ENCODE results near the gene CRACR2B. TPM values are rescaled to one million over a fixed set of nuclear protein-coding genes. Genes with fewer than 3 reads are reported as not detected.

Gene CRACR2B
- total and polyA plus RNA-seq, 2 of the 13 experiments (the other 11 are each of a cell fraction or from before 2014, with no cell fraction given): 14.9 to 21.0 TPM

DNA sequence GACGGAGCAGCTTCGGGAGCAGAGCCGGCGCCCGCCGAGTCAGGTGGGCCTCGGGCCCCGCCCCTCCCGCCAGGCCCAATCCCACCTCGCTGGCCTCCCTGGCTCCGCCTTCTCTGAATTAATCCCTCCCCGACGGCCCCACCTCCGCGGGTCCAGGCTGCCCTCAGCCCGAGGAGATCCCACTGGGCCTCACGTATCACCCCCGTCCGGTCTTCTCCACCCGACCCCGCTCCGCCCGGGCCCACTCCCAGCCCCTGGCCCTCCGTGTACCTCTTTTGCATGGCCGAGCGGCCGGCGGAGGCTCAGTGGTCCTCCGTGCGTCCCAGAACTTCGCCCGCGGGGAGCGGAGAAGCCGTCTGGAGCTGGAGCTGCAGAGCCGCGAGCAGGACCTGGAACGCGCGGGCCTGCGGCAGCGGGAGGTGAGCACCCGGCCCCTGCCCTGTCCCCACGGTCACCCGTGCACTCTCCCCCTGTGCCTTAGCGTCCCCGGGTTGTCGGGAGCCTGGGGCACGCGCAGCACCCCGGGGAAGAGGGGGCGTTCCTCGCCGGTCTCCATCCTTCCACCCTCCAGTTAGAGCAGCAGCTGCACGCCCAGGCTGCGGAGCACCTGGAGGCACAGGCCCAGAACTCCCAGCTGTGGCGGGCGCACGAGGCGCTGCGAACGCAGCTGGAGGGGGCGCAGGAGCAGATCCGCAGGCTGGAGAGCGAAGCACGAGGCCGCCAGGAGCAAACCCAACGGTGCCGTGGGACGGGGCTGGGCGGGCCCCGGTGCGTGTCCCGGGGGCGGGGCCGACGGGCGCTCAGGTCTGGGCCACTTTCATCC is 2.8 kb downstream of the CRACR2B start (continued):
- TF ChIP-seq ZNF83 (CRISPR knock-in tag; IDR thresholded peaks at IDR 0.05; ENCODE audit: borderline replicate concordance) (no peak; the same call in 1 of the 2 replicates), EHMT2 (IDR thresholded peaks at IDR 0.05; ENCODE audit: borderline replicate concordance, low read depth, low read length) (no peak), HNRNPL (IDR thresholded peaks at IDR 0.05; ENCODE audit: low read depth, low read length) (no peak), ZNF282 (IDR thresholded peaks at IDR 0.05; ENCODE audit: partially characterized antibody) (no peak), ZNF777 (CRISPR knock-in tag; IDR thresholded peaks at IDR 0.05) (peak; percentile 88), ZNF20 (CRISPR knock-in tag; IDR thresholded peaks at IDR 0.05) (no peak), MYNN (CRISPR knock-in tag; IDR thresholded peaks at IDR 0.05; ENCODE audit: low read depth) (no peak), ZNF589 (CRISPR knock-in tag; conservative IDR thresholded peaks at IDR 0.05) (no peak), ZNF501 (CRISPR knock-in tag; IDR thresholded peaks at IDR 0.05) (no peak), MEF2D (CRISPR knock-in tag; IDR thresholded peaks at IDR 0.05) (0 out of 2 replicates have a peak, but pooled peaks have one; percentile 28), ISX (CRISPR knock-in tag; conservative IDR thresholded peaks at IDR 0.05) (no peak), ZNF292 (CRISPR knock-in tag; IDR thresholded peaks at IDR 0.05; ENCODE audit: borderline replicate concordance, low read depth) (no peak), PCBP2 (optimal IDR thresholded peaks at IDR 0.05; ENCODE audit: low read depth, low read length, poor library complexity, severe bottlenecking) (no peak), SRSF1 (optimal IDR thresholded peaks at IDR 0.05; ENCODE audit: low read depth, low read length) (no peak), ZNF44 (CRISPR knock-in tag; IDR thresholded peaks at IDR 0.05) (no peak), HMG20B (CRISPR knock-in tag; conservative IDR thresholded peaks at IDR 0.05) (no peak), TCF7 (IDR thresholded peaks at IDR 0.05; ENCODE audit: low read depth) (no peak), POLR2AphosphoS2 (IDR thresholded peaks at IDR 0.05; ENCODE audit: low read depth, low read length) (no peak), DR1 (CRISPR knock-in tag; IDR thresholded peaks at IDR 0.05) (0 out of 2 replicates have a peak, but pooled peaks have one; percentile 30)
- TF ChIP-seq, protein P1, sequence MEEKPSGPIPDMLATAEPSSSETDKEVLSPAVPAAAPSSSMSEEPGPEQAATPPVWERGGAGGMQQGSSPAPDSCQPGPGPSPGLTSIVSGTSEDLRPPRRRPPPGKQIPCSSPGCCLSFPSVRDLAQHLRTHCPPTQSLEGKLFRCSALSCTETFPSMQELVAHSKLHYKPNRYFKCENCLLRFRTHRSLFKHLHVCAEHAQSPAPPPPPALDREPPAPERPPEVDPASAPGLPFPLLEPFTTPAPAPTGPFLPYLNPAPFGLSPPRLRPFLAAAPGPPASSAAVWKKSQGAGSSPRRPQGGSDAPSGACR (CRISPR knock-in tag; IDR thresholded peaks at IDR 0.05): no peak
- TF ChIP-seq, protein P2, sequence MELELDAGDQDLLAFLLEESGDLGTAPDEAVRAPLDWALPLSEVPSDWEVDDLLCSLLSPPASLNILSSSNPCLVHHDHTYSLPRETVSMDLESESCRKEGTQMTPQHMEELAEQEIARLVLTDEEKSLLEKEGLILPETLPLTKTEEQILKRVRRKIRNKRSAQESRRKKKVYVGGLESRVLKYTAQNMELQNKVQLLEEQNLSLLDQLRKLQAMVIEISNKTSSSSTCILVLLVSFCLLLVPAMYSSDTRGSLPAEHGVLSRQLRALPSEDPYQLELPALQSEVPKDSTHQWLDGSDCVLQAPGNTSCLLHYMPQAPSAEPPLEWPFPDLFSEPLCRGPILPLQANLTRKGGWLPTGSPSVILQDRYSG (CRISPR knock-in tag; IDR thresholded peaks at IDR 0.05): no peak
- TF ChIP-seq, protein P3, sequence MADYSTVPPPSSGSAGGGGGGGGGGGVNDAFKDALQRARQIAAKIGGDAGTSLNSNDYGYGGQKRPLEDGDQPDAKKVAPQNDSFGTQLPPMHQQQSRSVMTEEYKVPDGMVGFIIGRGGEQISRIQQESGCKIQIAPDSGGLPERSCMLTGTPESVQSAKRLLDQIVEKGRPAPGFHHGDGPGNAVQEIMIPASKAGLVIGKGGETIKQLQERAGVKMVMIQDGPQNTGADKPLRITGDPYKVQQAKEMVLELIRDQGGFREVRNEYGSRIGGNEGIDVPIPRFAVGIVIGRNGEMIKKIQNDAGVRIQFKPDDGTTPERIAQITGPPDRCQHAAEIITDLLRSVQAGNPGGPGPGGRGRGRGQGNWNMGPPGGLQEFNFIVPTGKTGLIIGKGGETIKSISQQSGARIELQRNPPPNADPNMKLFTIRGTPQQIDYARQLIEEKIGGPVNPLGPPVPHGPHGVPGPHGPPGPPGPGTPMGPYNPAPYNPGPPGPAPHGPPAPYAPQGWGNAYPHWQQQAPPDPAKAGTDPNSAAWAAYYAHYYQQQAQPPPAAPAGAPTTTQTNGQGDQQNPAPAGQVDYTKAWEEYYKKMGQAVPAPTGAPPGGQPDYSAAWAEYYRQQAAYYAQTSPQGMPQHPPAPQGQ (CRISPR knock-in tag; IDR thresholded peaks at IDR 0.05; ENCODE audit: borderline replicate concordance): no peak
- TF ChIP-seq, protein P4, sequence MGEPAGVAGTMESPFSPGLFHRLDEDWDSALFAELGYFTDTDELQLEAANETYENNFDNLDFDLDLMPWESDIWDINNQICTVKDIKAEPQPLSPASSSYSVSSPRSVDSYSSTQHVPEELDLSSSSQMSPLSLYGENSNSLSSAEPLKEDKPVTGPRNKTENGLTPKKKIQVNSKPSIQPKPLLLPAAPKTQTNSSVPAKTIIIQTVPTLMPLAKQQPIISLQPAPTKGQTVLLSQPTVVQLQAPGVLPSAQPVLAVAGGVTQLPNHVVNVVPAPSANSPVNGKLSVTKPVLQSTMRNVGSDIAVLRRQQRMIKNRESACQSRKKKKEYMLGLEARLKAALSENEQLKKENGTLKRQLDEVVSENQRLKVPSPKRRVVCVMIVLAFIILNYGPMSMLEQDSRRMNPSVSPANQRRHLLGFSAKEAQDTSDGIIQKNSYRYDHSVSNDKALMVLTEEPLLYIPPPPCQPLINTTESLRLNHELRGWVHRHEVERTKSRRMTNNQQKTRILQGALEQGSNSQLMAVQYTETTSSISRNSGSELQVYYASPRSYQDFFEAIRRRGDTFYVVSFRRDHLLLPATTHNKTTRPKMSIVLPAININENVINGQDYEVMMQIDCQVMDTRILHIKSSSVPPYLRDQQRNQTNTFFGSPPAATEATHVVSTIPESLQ (CRISPR knock-in tag; conservative IDR thresholded peaks at IDR 0.05): no peak

Measured in HepG2 (cell line).